ENCODE measurements around the gene MAPK14.
A peak's percentile ranks its signal among the peaks of the same experiment; 100 is the strongest.

MAPK14 gene

GRCh38 chr6:36065916-36066315 lies 38.3 kb downstream of the MAPK14 start:
- no peak for TF ChIP-seq CTCF (IDR thresholded peaks at IDR 0.05; ENCODE audit: low read depth, low read length)
- H3K4me3 ChIP-seq (ENCODE audit: low read depth, low read length), result no peak overlapping the region
- DNase-seq (ENCODE audit: low read depth, low spot score), result no peak
- in situ Hi-C loops (cut with HindIII; ENCODE audit: low sequenced_read_pairs), result no loop called here

- no peak for TF ChIP-seq CTCF (IDR thresholded peaks at IDR 0.05; ENCODE audit: low read depth, low read length)
- DNase-seq (ENCODE audit: low read depth, low spot score), result no peak
- in situ Hi-C loops (cut with HindIII; ENCODE audit: low sequenced_read_pairs), result no loop called here
- H3K4me3 ChIP-seq (ENCODE audit: low read depth, low read length), result no peak overlapping the region
These were observed 39.2 kb downstream of the MAPK14 start for GRCh38 chr6:36066817-36067216.

GRCh38 chr6:36067374-36068011 lies 39.9 kb downstream of the MAPK14 start:
- TF ChIP-seq CTCF (IDR thresholded peaks at IDR 0.05; ENCODE audit: low read depth, low read length), result no peak
- in situ Hi-C loops (cut with HindIII; ENCODE audit: low sequenced_read_pairs), result no loop called here
- peak; percentile 9 for DNase-seq (ENCODE audit: low read depth, low spot score)
- H3K4me3 ChIP-seq (ENCODE audit: low read depth, low read length), result no peak overlapping the region

GRCh38 chr6:36068012-36068392 lies 40.4 kb downstream of the MAPK14 start:
- no peak for TF ChIP-seq CTCF (IDR thresholded peaks at IDR 0.05; ENCODE audit: low read depth, low read length)
- in situ Hi-C loops (cut with HindIII; ENCODE audit: low sequenced_read_pairs), result no loop called here
- no peak overlapping the region for H3K4me3 ChIP-seq (ENCODE audit: low read depth, low read length)
- DNase-seq (ENCODE audit: low read depth, low spot score), result no peak

GRCh38 chr6:36068586-36068985 lies 41.0 kb downstream of the MAPK14 start:
- in situ Hi-C loops (cut with HindIII; ENCODE audit: low sequenced_read_pairs), result no loop called here
- no peak for DNase-seq (ENCODE audit: low read depth, low spot score)
- TF ChIP-seq CTCF (IDR thresholded peaks at IDR 0.05; ENCODE audit: low read depth, low read length), result no peak
- H3K4me3 ChIP-seq (ENCODE audit: low read depth, low read length), result no peak overlapping the region

GRCh38 chr6:36069573-36069972 lies 42.0 kb downstream of the MAPK14 start:
- in situ Hi-C loops (cut with HindIII; ENCODE audit: low sequenced_read_pairs), result no loop called here
- DNase-seq (ENCODE audit: low read depth, low spot score), result no peak
- no peak overlapping the region for H3K4me3 ChIP-seq (ENCODE audit: low read depth, low read length)
- TF ChIP-seq CTCF (IDR thresholded peaks at IDR 0.05; ENCODE audit: low read depth, low read length), result no peak

- in situ Hi-C loops (cut with HindIII; ENCODE audit: low sequenced_read_pairs), result no loop called here
- no peak for TF ChIP-seq CTCF (IDR thresholded peaks at IDR 0.05; ENCODE audit: low read depth, low read length)
- DNase-seq (ENCODE audit: low read depth, low spot score), result no peak
- no peak overlapping the region for H3K4me3 ChIP-seq (ENCODE audit: low read depth, low read length)
These were observed 42.6 kb downstream of the MAPK14 start for GRCh38 chr6:36070252-36070651.
